ENCODE data around the gene DLGAP1. TPM values are rescaled to one million over a fixed set of nuclear protein-coding genes. Genes with fewer than 3 reads are reported as not detected.
A peak's percentile ranks its signal among the peaks of the same experiment; 100 is the strongest.
"Not testable (repeated sequence)": the region's sequence is repeated elsewhere in the genome, so short reads cannot be mapped to it uniquely, and the experiment has no call there.

DLGAP1 gene
- total RNA-seq, result 1 to 10 TPM in 1 of 2 experiments, under 1 TPM in 1; 0.53 to 1.5 TPM

GRCh38 chr18:4455113-4455811 lies at the start of gene DLGAP1:
Gene DLGAP1, minus strand, starts transcription at chr18:4455307.
- CTCF ChIA-PET, result no interaction called here
- H3K27ac Mint-ChIP-seq, result no peak within 1 kb of the TSS
- POLR2A ChIA-PET, result no interaction called here
- peaks cover 8% of the 10 kb centered on the region for H3K9me3 Mint-ChIP-seq
- peaks cover 8% of the 10 kb centered on the region for H3K36me3 Mint-ChIP-seq (ENCODE audit: low read depth)
- peaks cover 4% of the 10 kb centered on the region for H3K4me1 Mint-ChIP-seq
- H3K4me3 Mint-ChIP-seq, result peak within 1 kb of the TSS; percentile 39
- no peak for DNase-seq
- H3K27me3 Mint-ChIP-seq, result peaks cover 21% of the 10 kb centered on the region

- DNase-seq; CTCF ChIA-PET; H3K27ac Mint-ChIP-seq; H3K27me3 Mint-ChIP-seq; H3K4me1 Mint-ChIP-seq; POLR2A ChIA-PET; H3K36me3 Mint-ChIP-seq (ENCODE audit: low read depth); H3K4me3 Mint-ChIP-seq: not testable (repeated sequence)
- H3K9me3 Mint-ChIP-seq, result peaks cover 13% of the 10 kb centered on the region
Observed at GRCh38 chr18:4494703-4495284, 39.7 kb upstream of the DLGAP1 start.

- Mint-ChIP-seq H3K4me3 (no peak overlapping the region), H3K27ac (no peak overlapping the region), H3K9me3 (peaks cover 3% of the 10 kb centered on the region), H3K27me3 (no peaks in the 10 kb centered on the region), H3K4me1 (no peaks in the 10 kb centered on the region), H3K36me3 (ENCODE audit: low read depth) (no peaks in the 10 kb centered on the region)
- ChIA-PET POLR2A (no interaction called here), CTCF (no interaction called here)
- DNase-seq, result no peak
Observed at GRCh38 chr18:4468511-4468910, 13.4 kb upstream of the DLGAP1 start.

GRCh38 chr18:4454537-4455112 lies 482 bp downstream of the DLGAP1 start:
- H3K36me3 Mint-ChIP-seq (ENCODE audit: low read depth), result peaks cover 8% of the 10 kb centered on the region
- H3K9me3 Mint-ChIP-seq, result peaks cover 5% of the 10 kb centered on the region
- H3K27me3 Mint-ChIP-seq, result peaks cover 21% of the 10 kb centered on the region
- peaks cover 4% of the 10 kb centered on the region for H3K4me1 Mint-ChIP-seq
- peak overlapping the region; percentile 39 for H3K4me3 Mint-ChIP-seq
- DNase-seq, result no peak
- no peak overlapping the region for H3K27ac Mint-ChIP-seq
- CTCF ChIA-PET, result no interaction called here
- POLR2A ChIA-PET, result no interaction called here

- Mint-ChIP-seq H3K27ac (no peak overlapping the region), H3K4me3 (peak overlapping the region; percentile 51), H3K9me3 (peaks cover 4% of the 10 kb centered on the region), H3K4me1 (peaks cover 4% of the 10 kb centered on the region), H3K27me3 (peaks cover 21% of the 10 kb centered on the region), H3K36me3 (ENCODE audit: low read depth) (peaks cover 8% of the 10 kb centered on the region)
- DNase-seq, result no peak
- ChIA-PET CTCF (no interaction called here), POLR2A (no interaction called here)
Observed at GRCh38 chr18:4453874-4454536, 1.1 kb downstream of the DLGAP1 start.

GRCh38 chr18:4453567-4453873 lies 1.6 kb downstream of the DLGAP1 start:
- H3K27ac Mint-ChIP-seq, result no peak overlapping the region
- no peak for DNase-seq
- H3K9me3 Mint-ChIP-seq, result no peaks in the 10 kb centered on the region
- CTCF ChIA-PET, result no interaction called here
- peaks cover 4% of the 10 kb centered on the region for H3K4me1 Mint-ChIP-seq
- peaks cover 8% of the 10 kb centered on the region for H3K36me3 Mint-ChIP-seq (ENCODE audit: low read depth)
- H3K27me3 Mint-ChIP-seq, result peaks cover 21% of the 10 kb centered on the region
- peak overlapping the region; percentile 51 for H3K4me3 Mint-ChIP-seq
- POLR2A ChIA-PET, result no interaction called here

- H3K4me3 Mint-ChIP-seq, result no peak overlapping the region
- H3K36me3 Mint-ChIP-seq (ENCODE audit: low read depth), result peaks cover 2% of the 10 kb centered on the region
- H3K9me3 Mint-ChIP-seq, result no peaks in the 10 kb centered on the region
- POLR2A ChIA-PET, result no interaction called here
- no peak for DNase-seq
- peaks cover 14% of the 10 kb centered on the region for H3K27me3 Mint-ChIP-seq
- H3K4me1 Mint-ChIP-seq, result no peaks in the 10 kb centered on the region
- CTCF ChIA-PET, result no interaction called here
- H3K27ac Mint-ChIP-seq, result no peak overlapping the region
Observed at GRCh38 chr18:4450065-4450658, 4.9 kb downstream of the DLGAP1 start.

GRCh38 chr18:4445902-4446301 lies 9.2 kb downstream of the DLGAP1 start:
- H3K27me3 Mint-ChIP-seq, result no peaks in the 10 kb centered on the region
- no peak overlapping the region for H3K27ac Mint-ChIP-seq
- no peak for DNase-seq
- no peaks in the 10 kb centered on the region for H3K36me3 Mint-ChIP-seq (ENCODE audit: low read depth)
- ChIA-PET CTCF (no interaction called here), POLR2A (no interaction called here)
- H3K4me1 Mint-ChIP-seq, result no peaks in the 10 kb centered on the region
- no peak overlapping the region for H3K4me3 Mint-ChIP-seq
- H3K9me3 Mint-ChIP-seq, result peaks cover 3% of the 10 kb centered on the region

GRCh38 chr18:4444306-4444705 lies 10.8 kb downstream of the DLGAP1 start:
- DNase-seq, result no peak
- no peaks in the 10 kb centered on the region for H3K36me3 Mint-ChIP-seq (ENCODE audit: low read depth)
- H3K4me1 Mint-ChIP-seq, result no peaks in the 10 kb centered on the region
- H3K9me3 Mint-ChIP-seq, result peaks cover 3% of the 10 kb centered on the region
- POLR2A ChIA-PET, result no interaction called here
- H3K27ac Mint-ChIP-seq, result no peak overlapping the region
- H3K27me3 Mint-ChIP-seq, result no peaks in the 10 kb centered on the region
- CTCF ChIA-PET, result no interaction called here
- no peak overlapping the region for H3K4me3 Mint-ChIP-seq

- DNase-seq, result no peak
- Mint-ChIP-seq H3K27me3 (no peaks in the 10 kb centered on the region), H3K4me3 (no peak overlapping the region), H3K27ac (no peak overlapping the region), H3K4me1 (no peaks in the 10 kb centered on the region), H3K9me3 (peaks cover 7% of the 10 kb centered on the region), H3K36me3 (ENCODE audit: low read depth) (no peaks in the 10 kb centered on the region)
- ChIA-PET POLR2A (no interaction called here), CTCF (no interaction called here)
Observed at GRCh38 chr18:4441098-4441497, 14.0 kb downstream of the DLGAP1 start.

- CTCF ChIA-PET, result no interaction called here
- H3K4me1 Mint-ChIP-seq, result no peaks in the 10 kb centered on the region
- POLR2A ChIA-PET, result no interaction called here
Observed at GRCh38 chr18:4438938-4439337, 16.2 kb downstream of the DLGAP1 start.

GRCh38 chr18:4433717-4434116 lies 21.4 kb downstream of the DLGAP1 start:
- H3K27ac Mint-ChIP-seq, result no peak overlapping the region
- POLR2A ChIA-PET, result no interaction called here
- CTCF ChIA-PET, result no interaction called here
- H3K27me3 Mint-ChIP-seq, result no peaks in the 10 kb centered on the region
- peaks cover 5% of the 10 kb centered on the region for H3K9me3 Mint-ChIP-seq
- H3K4me3 Mint-ChIP-seq, result no peak overlapping the region
- H3K4me1 Mint-ChIP-seq, result no peaks in the 10 kb centered on the region
- DNase-seq, result no peak
- H3K36me3 Mint-ChIP-seq (ENCODE audit: low read depth), result no peaks in the 10 kb centered on the region

More at GRCh38 chr18:4438938-4439337, 16.2 kb downstream of the DLGAP1 start:
- Mint-ChIP-seq H3K27ac (no peak overlapping the region), H3K9me3 (peaks cover 5% of the 10 kb centered on the region), H3K27me3 (no peaks in the 10 kb centered on the region), H3K4me3 (no peak overlapping the region), H3K36me3 (ENCODE audit: low read depth) (no peaks in the 10 kb centered on the region)
- DNase-seq, result no peak

GRCh38 chr18:4430836-4431235 lies 24.3 kb downstream of the DLGAP1 start:
- no peaks in the 10 kb centered on the region for H3K36me3 Mint-ChIP-seq (ENCODE audit: low read depth)
- DNase-seq, result no peak
- POLR2A ChIA-PET, result no interaction called here
- no peaks in the 10 kb centered on the region for H3K4me1 Mint-ChIP-seq
- CTCF ChIA-PET, result no interaction called here
- peaks cover 9% of the 10 kb centered on the region for H3K9me3 Mint-ChIP-seq
- no peaks in the 10 kb centered on the region for H3K27me3 Mint-ChIP-seq
- H3K27ac Mint-ChIP-seq, result no peak overlapping the region
- H3K4me3 Mint-ChIP-seq, result no peak overlapping the region

Data from activated CD4-positive, alpha-beta memory T cell treated with anti-CD3 and anti-CD28 coated beads, Interleukin-2, amount 10 ng/mL, durations not matched to agents 7 days and 5 days (primary cell).